A673 (cell line): Measurements from ENCODE around the gene CDH4. TPM values are rescaled to one million over a fixed set of nuclear protein-coding genes. Genes with fewer than 3 reads are reported as not detected.

Source experiments
- BruUV-seq: library from RNA; stranded (reverse); fragments of 400-500 nt; replicated peaks from 2 replicates; lab custom pipeline; 2021; lab: Mats Ljungman, UMichigan
- CTCF ChIA-PET: fragments of 300-600 bp; sonication (Branson Sonifier 250); formaldehyde crosslinking; loops from one replicate; lab custom pipeline; 2022; ENCODE audit warnings: antibody characterized with exemption; lab: Charles Lee
- POLR2A ChIA-PET: fragments of 300-600 bp; sonication (Branson Sonifier 250); formaldehyde crosslinking; loops from one replicate; lab custom pipeline; 2022; ENCODE audit warnings: antibody characterized with exemption; ENCODE audit not compliant: low non-redundant PET; lab: Charles Lee
- DNase-seq: peaks from one replicate; pipeline ENCODE4 v3.0.0-alpha.2; 2015; ENCODE audit warnings: low spot score
- H3K27ac ChIP-seq: fragments of 200-600 bp; sonication (generic); 2 replicates; pipeline ENCODE4 v1.5.1; 2016; ENCODE audit warnings: mixed run types, low read depth, mild to moderate bottlenecking, mixed read lengths, antibody characterized with exemption, low read length; ENCODE audit not compliant: poor library complexity, severe bottlenecking
- H3K27me3 ChIP-seq: fragments of 200-600 bp; sonication (generic); replicated peaks from 2 replicates; pipeline ENCODE4 v1.6.1; 2017; ENCODE audit warnings: mixed run types, low read depth, mild to moderate bottlenecking, mixed read lengths, antibody characterized with exemption, low read length; ENCODE audit not compliant: insufficient read depth, poor library complexity
- H3K36me3 ChIP-seq: fragments of 200-600 bp; sonication (generic); 2 replicates; pipeline ENCODE4 v1.6.1; 2016; ENCODE audit warnings: mixed run types, mild to moderate bottlenecking, mixed read lengths, antibody characterized with exemption, low read length; ENCODE audit not compliant: insufficient read depth, poor library complexity, severe bottlenecking
- H3K4me1 ChIP-seq: fragments of 200-600 bp; sonication (generic); 2 replicates; pipeline ENCODE4 v1.6.1; 2017; ENCODE audit warnings: mixed run types, mild to moderate bottlenecking, mixed read lengths, antibody characterized with exemption, low read length; ENCODE audit not compliant: insufficient read depth, poor library complexity, severe bottlenecking
- H3K4me3 ChIP-seq: fragments of 200-600 bp; sonication (generic); 2 replicates; pipeline ENCODE4 v1.5.1; 2016; ENCODE audit warnings: low read depth, mixed run types, mild to moderate bottlenecking, mixed read lengths, low read length; ENCODE audit not compliant: poor library complexity, severe bottlenecking
- H3K9me3 ChIP-seq: fragments of 200-600 bp; sonication (generic); 2 replicates; pipeline ENCODE4 v1.6.1; 2016; ENCODE audit warnings: mixed run types, low read depth, mild to moderate bottlenecking, mixed read lengths, antibody characterized with exemption, low read length; ENCODE audit not compliant: poor library complexity, severe bottlenecking
- EZH2 ChIP-seq: fragments of 200-600 bp; sonication (generic); IDR thresholded peaks from 2 replicates; pipeline ENCODE4 v1.6.1; 2017; ENCODE audit warnings: borderline replicate concordance, low read depth, mild to moderate bottlenecking, mixed read lengths, antibody characterized with exemption, low read length; ENCODE audit not compliant: poor library complexity, severe bottlenecking
- intact Hi-C: fragments of 100-400 bp; cut with micrococcal nuclease; formaldehyde crosslinking; loops from one replicate; pipeline ENCODE4 v1.10.0; 2022; ENCODE audit not compliant: unreplicated experiment
- total RNA-seq: library from RNA; stranded (reverse); gene quantifications from 2 replicates; pipeline ENCODE4 v1.2.3, GENCODE V29; 2021
- TF ChIP-seq, protein P1 (sequence below): fragments of 300-800, 200-600 bp; sonication (generic); conservative IDR thresholded peaks from 2 replicates; pipeline ENCODE4 v1.5.1; 2017; ENCODE audit warnings: low read depth, mild to moderate bottlenecking, antibody characterized with exemption, low read length, moderate library complexity, mixed read lengths

CDH4 gene
- total RNA-seq, 1 experiment from 2014 or later: 8.3 TPM

DNA sequence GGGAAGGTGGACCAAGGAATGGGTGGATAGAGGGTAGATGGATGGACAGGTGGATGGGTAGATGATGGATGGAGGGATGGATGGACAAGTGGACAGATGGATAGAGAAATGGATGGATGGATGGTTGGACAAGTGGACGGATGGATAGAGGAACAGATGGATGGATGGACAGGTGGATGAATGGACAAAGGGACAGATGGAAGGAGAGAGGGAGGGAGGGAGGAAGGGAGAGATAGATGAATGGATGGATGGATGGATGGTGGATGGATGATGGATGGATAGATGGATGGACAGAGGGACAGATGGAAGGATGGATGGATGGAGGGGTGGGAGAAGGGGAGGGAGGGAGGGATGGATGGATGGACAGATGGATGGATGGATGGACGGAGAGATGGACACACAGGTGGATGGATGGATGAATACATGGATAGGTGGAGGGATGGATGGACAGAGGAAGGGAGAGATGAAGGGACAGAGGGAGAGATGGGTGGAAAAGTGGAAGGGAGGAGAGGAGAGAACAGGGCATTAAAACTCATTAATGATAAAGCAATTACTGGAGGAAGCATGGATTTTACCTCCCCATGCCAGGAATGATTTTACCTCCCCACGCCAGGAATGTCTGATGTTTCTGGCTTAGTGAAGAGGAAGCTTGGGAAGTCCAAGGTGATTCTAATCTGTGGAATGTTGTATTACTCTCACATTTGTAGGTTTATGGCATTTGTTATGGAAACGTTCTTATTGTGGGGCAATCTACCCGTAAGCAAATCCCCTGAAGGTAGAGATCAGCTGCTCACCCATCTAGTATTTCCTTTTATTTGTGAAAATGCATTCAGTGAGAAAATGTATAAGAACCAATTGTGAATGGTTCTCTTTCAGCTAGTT, 430.3 kb downstream of the CDH4 start:
- Histone ChIP-seq H3K27me3 (peaks cover 61% of the 10 kb centered on the region), H3K27ac (no peak overlapping the region), H3K9me3 (no peaks in the 10 kb centered on the region), H3K4me3 (no peak overlapping the region), H3K36me3 (no peaks in the 10 kb centered on the region), H3K4me1 (no peaks in the 10 kb centered on the region)
- no TSS peak for BruUV-seq
- POLR2A ChIA-PET: no interaction called here
- no peak for DNase-seq
- intact Hi-C loops: no loop called here
- CTCF ChIA-PET: no interaction called here
- TF ChIP-seq, protein P1, sequence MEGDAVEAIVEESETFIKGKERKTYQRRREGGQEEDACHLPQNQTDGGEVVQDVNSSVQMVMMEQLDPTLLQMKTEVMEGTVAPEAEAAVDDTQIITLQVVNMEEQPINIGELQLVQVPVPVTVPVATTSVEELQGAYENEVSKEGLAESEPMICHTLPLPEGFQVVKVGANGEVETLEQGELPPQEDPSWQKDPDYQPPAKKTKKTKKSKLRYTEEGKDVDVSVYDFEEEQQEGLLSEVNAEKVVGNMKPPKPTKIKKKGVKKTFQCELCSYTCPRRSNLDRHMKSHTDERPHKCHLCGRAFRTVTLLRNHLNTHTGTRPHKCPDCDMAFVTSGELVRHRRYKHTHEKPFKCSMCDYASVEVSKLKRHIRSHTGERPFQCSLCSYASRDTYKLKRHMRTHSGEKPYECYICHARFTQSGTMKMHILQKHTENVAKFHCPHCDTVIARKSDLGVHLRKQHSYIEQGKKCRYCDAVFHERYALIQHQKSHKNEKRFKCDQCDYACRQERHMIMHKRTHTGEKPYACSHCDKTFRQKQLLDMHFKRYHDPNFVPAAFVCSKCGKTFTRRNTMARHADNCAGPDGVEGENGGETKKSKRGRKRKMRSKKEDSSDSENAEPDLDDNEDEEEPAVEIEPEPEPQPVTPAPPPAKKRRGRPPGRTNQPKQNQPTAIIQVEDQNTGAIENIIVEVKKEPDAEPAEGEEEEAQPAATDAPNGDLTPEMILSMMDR: no peak
- TF ChIP-seq EZH2: no peak

DNA sequence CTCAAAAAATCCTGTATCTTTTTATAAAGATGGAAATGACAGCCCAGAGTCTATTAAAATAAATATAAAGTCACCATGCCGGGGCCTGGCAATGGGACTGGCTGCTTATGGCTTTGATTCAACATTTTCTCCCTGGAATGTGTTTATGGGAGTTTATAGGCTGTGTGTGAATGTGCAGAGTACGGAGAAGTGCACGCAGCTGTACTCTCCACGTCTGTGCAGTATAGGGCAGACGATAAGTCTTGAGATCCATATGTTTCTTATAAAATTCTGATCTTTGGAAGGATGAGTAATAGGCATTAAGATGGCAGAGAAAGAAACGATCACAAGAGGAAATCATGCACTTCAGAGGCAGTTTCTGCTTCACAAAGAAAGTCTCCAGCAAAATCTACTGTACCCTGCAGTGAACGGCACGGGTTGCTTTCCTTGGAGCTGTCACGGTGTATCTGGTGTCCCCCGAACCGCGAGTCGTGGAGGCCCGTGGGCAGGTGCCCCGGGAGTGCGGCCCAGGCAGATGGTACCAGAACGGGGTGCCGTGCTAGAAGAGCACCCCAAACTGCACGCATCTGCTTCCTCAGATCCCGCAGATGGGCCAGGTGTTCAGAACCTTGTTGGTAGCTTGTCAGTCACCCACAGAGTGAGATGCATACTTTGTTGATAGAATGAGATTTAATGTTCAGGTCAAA, 431.1 kb downstream of the CDH4 start:
- TF ChIP-seq EZH2: no peak
- TF ChIP-seq, protein P1: no peak
- intact Hi-C loops: no loop called here
- no peak for DNase-seq
- no TSS peak for BruUV-seq
- H3K27ac ChIP-seq: no peak overlapping the region
- H3K36me3 ChIP-seq: no peaks in the 10 kb centered on the region
- POLR2A ChIA-PET: no interaction called here
- H3K9me3 ChIP-seq: no peaks in the 10 kb centered on the region
- H3K4me1 ChIP-seq: no peaks in the 10 kb centered on the region
- no peak overlapping the region for H3K4me3 ChIP-seq
- CTCF ChIA-PET: no interaction called here
- H3K27me3 ChIP-seq: peaks cover 69% of the 10 kb centered on the region

DNA sequence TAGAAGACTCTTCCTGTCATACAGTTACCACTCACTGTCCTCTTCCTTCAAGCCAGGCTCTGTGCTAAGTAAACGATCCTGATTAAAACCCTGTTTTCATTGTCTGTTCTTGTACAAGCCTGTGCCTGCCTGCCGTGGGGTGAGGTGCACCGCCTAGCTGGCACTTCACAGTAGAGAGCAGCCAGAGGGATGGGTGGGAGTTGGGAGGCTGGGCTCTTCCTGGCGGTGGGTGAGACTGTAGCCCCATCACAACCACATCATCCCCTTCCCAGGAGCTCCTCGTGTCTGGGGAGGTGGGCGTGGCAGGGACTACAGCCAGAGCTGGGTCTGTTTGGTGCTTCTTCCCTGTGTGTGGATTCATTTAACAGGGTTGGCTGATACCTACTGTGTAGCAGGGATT, 431.7 kb downstream of the CDH4 start:
- intact Hi-C loops: no loop called here
- Histone ChIP-seq H3K4me3 (no peak overlapping the region), H3K27ac (no peak overlapping the region), H3K4me1 (no peaks in the 10 kb centered on the region), H3K36me3 (no peaks in the 10 kb centered on the region), H3K9me3 (no peaks in the 10 kb centered on the region), H3K27me3 (peaks cover 71% of the 10 kb centered on the region)
- BruUV-seq: no TSS peak
- POLR2A ChIA-PET: no interaction called here
- CTCF ChIA-PET: no interaction called here
- TF ChIP-seq, protein P1: no peak
- no peak for TF ChIP-seq EZH2
- no peak for DNase-seq
